GM19193 (cell line): Measurements from ENCODE around the gene DNAJC17.

Source experiments
- POLR2A ChIP-seq: IDR thresholded peaks from 4 replicates; pipeline ENCODE4 v1.6.1; 2011; ENCODE audit not compliant: insufficient read depth, insufficient read length; ENCODE audit errors: extremely low read depth

DNAJC17 gene

DNA sequence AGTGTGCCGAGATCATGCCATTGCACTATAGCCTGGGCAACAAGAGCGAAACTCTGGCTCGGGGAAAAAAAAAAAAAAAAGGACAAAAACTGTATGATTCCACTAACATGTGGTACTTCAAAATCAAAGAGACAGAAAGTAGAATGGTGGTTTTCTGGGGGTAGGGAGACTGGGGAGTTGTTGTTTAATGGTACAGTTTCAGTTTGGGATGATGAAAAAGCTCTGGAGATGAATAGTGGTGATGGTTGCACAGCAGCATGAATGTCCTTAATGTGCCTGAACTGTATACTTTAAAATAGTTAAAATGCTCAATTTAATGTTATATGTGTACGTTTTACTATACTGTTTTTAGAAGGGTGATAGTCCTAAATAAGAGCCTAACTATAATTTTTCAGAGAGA, 84.9 kb downstream of the DNAJC17 start:
- no peak for TF ChIP-seq POLR2A

DNA sequence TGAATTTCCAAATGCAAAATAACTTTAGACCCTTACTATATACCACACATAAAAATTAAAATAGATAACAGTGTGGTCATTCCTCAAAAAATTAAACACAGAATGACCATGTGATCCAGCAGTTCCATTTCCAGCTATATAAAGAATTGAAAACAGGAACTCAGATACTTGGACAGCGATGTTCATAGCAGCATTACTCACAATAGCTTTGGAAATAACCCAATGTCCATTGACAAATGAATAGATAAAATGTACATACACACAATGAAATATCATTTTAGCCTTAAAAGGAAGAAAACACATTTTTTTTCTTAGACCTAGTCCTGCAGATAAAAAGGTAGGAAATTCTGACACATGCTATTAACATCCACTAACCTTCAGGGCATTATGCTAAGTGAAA, 85.6 kb downstream of the DNAJC17 start:
- TF ChIP-seq POLR2A, result no peak

GRCh38 chr15:40716165-40716564, 91.1 kb downstream of the DNAJC17 start:
- no peak for TF ChIP-seq POLR2A
